Thoracic aorta (tissue), 2 donors: Measurements from ENCODE around the gene MAP3K2. TPM values are rescaled to one million over a fixed set of nuclear protein-coding genes. Genes with fewer than 3 reads are reported as not detected.
A peak's percentile ranks its signal among the peaks of the same experiment; 100 is the strongest.
"Not testable (repeated sequence)": the region's sequence is repeated elsewhere in the genome, so short reads cannot be mapped to it uniquely, and the experiment has no call there.

ENCODE experiments used
- ATAC-seq: fragments of 150-250 bp; one replicate; pipeline ENCODE4 v1.8.0; 2017; ENCODE audit warnings: low read depth; ENCODE audit not compliant: insufficient number of reproducible peaks, low FRiP score
- DNase-seq: peaks from one replicate; pipeline ENCODE4 v3.0.0-alpha.2; 2020; ENCODE audit warnings: low spot score
- H3K27ac ChIP-seq, 2 donors: fragments of 200-600 bp; sonication (generic); 1 replicate in 1 of 2; 2 replicates in 1 of 2; pipeline ENCODE4 v1.5.1; 2016; ENCODE audit warnings: mild to moderate bottlenecking in 2 of 2, moderate library complexity in 2 of 2
- H3K27me3 ChIP-seq: fragments of 200-600 bp; sonication (generic); replicated peaks from 2 replicates; pipeline ENCODE4 v1.6.0; 2016; ENCODE audit warnings: mild to moderate bottlenecking; ENCODE audit not compliant: insufficient read depth
- H3K36me3 ChIP-seq: fragments of 200-600 bp; sonication (generic); one replicate; pipeline ENCODE4 v1.5.1; 2016
- H3K4me1 ChIP-seq, 2 donors: fragments of 200-600 bp; sonication (generic); 1 replicate in 1 of 2; 2 replicates in 1 of 2; pipeline versions ENCODE4 v1.5.1 to v1.6.0; 2016; ENCODE audit warnings: low read depth in 2 of 2, mild to moderate bottlenecking in 1 of 2; ENCODE audit not compliant: control insufficient read depth in 1 of 2
- H3K4me3 ChIP-seq: fragments of 200-600 bp; sonication (generic); 2 replicates; pipeline ENCODE4 v1.5.1; 2016; ENCODE audit warnings: mild to moderate bottlenecking
- H3K9me3 ChIP-seq: fragments of 200-600 bp; sonication (generic); 2 replicates; pipeline ENCODE4 v1.5.1; 2016
- total RNA-seq, 2 donors: library from RNA; depleted of rRNA; stranded (reverse); fragments of >200 nt; gene quantifications; one replicate each; pipeline versions ENCODE4 v1.1.0 to v1.2.3, GENCODE V29; 2016
- TF ChIP-seq, protein P1 (sequence below): fragments of 200-600 bp; sonication (generic); IDR thresholded peaks from one replicate; pipeline ENCODE4 v1.5.1; 2019; ENCODE audit warnings: antibody characterized with exemption

The MAP3K2 gene
- total RNA-seq, 2 donors from 2014 or later: 67.9 to 107 TPM

DNA sequence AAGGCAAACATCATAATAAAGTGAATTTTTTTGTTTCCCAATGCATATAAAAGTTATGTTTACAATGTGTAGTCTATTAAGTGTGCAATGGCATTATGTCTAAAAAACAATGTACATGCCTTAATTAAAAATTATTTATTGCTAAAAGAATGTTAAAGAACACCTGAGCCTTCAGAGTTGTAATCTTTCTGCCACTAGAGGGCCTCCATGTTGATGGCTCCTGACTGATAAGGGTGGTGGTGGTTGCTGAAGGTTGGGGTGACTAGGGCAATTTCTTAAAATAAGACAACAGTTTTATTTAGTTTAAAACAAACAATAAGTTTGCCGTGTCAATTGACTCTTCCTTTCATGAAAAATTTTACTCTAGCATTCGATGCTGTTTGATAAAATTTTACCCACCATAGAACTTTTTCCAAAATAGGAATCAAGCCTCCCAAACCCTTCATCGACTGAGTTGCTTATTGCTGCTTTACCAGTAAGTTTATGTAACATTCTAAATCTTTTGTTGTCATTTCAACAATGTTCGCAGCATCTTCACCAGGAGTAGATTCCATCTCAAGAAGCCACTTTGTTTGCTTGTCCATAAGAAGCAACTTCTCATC lies 32.3 kb downstream of the MAP3K2 start:
- ATAC-seq (no peak), DNase-seq (no peak)
- Histone ChIP-seq H3K9me3 (no peaks in the 10 kb centered on the region), H3K27ac (no peak overlapping the region), H3K36me3 (no peaks in the 10 kb centered on the region), H3K4me1 (peaks cover 17 to 29% of the 10 kb centered on the region in 2 donors), H3K4me3 (no peak overlapping the region), H3K27me3 (no peaks in the 10 kb centered on the region)
- TF ChIP-seq, protein P1, sequence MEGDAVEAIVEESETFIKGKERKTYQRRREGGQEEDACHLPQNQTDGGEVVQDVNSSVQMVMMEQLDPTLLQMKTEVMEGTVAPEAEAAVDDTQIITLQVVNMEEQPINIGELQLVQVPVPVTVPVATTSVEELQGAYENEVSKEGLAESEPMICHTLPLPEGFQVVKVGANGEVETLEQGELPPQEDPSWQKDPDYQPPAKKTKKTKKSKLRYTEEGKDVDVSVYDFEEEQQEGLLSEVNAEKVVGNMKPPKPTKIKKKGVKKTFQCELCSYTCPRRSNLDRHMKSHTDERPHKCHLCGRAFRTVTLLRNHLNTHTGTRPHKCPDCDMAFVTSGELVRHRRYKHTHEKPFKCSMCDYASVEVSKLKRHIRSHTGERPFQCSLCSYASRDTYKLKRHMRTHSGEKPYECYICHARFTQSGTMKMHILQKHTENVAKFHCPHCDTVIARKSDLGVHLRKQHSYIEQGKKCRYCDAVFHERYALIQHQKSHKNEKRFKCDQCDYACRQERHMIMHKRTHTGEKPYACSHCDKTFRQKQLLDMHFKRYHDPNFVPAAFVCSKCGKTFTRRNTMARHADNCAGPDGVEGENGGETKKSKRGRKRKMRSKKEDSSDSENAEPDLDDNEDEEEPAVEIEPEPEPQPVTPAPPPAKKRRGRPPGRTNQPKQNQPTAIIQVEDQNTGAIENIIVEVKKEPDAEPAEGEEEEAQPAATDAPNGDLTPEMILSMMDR: peak; percentile 41

DNA sequence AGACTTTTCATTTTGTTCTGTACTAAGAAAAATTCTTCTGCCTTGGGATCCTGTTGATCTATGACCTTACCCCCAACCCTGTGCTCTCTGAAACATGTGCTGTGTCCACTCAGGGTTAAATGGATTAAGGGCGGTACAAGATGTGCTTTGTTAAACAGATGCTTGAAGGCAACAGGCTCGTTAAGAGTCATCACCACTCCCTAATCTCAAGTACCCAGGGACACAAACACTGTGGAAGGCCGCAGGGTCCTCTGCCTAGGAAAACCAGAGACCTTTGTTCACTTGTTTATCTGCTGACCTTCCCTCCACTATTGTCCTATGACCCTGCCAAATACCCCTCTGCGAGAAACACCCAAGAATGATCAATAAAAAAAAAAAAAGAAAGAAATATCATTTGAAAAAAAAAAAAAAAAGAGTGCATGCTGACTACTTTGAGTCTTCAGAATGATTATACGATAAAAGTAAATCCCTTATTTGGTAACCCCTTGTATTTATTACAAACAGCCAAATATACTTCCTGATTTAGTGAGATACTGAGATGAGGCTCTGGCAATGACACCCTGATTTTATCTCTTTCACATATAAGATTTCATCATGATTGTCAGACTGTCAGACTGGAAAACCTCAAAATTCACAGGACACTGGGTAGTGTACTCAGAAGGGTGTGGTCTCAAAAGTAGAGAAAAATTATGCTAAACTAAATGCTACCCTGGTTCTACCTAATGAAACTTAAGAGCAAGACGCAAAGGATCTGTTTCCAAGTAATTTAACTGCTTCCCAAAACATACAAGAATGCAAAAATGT lies 33.7 kb downstream of the MAP3K2 start:
- H3K36me3 ChIP-seq, H3K27ac ChIP-seq, DNase-seq, H3K9me3 ChIP-seq, H3K4me3 ChIP-seq, ATAC-seq, H3K27me3 ChIP-seq: not testable (repeated sequence)
- peaks cover 15 to 25% of the 10 kb centered on the region in 2 donors for H3K4me1 ChIP-seq

DNA sequence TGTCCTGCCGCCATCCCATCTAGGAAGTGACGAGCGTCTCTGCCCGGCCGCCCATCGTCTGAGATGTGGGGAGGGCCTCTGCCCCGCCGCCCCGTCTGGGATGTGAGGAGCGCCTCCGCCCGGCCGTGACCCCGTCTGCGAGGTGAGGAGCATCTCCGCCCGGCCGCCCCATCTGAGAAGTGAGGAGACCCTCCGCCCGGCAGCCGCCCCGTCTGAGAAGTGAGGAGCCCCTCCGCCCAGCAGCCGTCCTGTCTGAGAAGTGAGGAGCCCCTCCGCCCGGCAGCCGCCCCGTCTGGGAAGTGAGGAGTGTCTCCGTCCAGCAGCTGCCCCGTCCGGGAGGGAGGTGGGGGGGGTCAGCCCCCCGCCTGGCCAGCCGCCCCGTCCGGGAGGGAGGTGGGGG lies 34.6 kb downstream of the MAP3K2 start:
- not testable (repeated sequence) for DNase-seq, ATAC-seq, H3K4me3 ChIP-seq, H3K27ac ChIP-seq, H3K36me3 ChIP-seq, H3K9me3 ChIP-seq, H3K27me3 ChIP-seq
- H3K4me1 ChIP-seq: peaks cover 11 to 24% of the 10 kb centered on the region in 2 donors

DNA sequence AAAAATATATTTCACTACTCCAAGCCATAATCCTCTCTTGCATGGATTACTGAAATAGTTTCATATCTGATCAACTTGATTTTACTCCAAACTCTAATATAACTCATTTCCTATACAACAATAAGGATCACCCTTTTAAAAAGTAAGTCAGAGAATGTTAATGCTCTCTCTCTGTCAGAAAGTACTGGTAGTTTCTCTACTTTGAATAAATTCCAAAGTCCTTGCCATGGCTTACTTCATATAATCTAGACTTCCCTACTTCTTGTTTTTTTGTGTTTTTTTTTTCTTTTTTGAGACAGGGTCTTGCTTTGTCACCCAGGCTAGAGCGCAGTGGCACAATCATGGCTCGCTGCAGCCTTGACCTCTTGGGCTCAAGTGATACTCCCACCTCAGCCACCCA lies 36.2 kb downstream of the MAP3K2 start:
- no peak overlapping the region for H3K27ac ChIP-seq
- H3K9me3 ChIP-seq: no peaks in the 10 kb centered on the region
- ATAC-seq (no peak), DNase-seq (no peak)
- no peak overlapping the region for H3K4me3 ChIP-seq
- TF ChIP-seq, protein P1: no peak
- no peaks in the 10 kb centered on the region for H3K27me3 ChIP-seq
- peaks cover 14 to 24% of the 10 kb centered on the region in 2 donors for H3K4me1 ChIP-seq
- H3K36me3 ChIP-seq: no peaks in the 10 kb centered on the region

DNA sequence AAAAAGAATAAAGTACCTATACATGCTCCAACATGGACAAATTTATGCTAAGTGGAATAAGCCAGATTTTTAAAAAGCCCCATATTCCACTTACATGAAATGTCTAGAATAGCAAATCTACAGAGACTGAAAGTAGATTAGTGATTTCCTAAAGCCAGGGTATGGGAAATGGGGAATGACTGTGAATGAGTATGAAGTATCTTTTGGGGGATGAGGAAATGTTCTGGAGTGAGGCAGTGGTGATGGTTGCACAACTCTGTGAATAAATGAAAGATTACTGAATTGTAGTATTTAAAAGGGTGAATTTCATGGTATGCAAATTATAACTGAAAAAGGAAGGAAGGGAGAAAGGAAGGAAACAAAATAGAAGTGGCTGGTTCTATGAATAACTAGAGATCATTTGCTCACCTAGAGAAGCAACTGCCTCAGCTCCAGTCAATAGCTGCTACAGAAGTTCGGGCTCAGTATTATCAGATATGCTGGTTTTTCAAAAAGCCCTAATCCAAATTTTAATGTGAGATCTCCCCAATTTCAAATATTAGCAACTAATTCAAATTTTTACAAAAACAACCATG lies 39.3 kb downstream of the MAP3K2 start:
- TF ChIP-seq, protein P1: no peak
- DNase-seq (no peak), ATAC-seq (no peak)
- no peaks in the 10 kb centered on the region for H3K9me3 ChIP-seq
- no peak overlapping the region for H3K4me3 ChIP-seq
- peaks cover 15 to 17% of the 10 kb centered on the region in 2 donors for H3K4me1 ChIP-seq
- H3K36me3 ChIP-seq: no peaks in the 10 kb centered on the region
- H3K27ac ChIP-seq: no peak overlapping the region
- no peaks in the 10 kb centered on the region for H3K27me3 ChIP-seq

DNA sequence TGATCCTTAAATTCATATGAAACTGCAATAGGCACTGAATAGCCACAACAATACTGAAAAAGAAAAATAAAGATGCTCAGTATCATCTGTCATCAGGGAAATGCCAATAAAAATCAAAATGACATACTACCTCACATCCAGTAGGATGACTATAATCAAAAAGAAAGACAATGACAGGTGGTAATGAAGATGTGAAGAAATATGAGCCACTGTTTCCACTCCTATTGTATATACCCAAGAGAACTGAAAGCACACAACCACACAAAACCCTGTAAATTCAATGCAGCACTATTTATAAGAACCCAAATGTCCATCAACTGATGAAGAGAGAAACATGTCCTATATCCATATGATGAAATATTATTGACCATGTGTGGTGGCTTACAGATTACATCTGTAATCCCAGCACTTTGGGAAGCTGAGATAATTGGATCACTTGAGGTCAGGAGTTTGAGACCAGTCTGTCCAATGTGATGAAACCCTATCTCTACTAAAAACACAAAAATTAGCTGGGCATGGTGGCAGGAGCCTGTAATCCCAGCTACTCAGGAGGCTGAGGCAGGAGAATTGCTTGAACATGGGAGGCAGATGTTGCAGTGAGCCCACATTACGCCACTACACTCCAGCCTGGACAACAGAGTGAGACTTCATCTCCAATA lies 39.9 kb downstream of the MAP3K2 start:
- no peak for ATAC-seq
- DNase-seq: no peak
- Histone ChIP-seq H3K27ac (no peak overlapping the region), H3K4me1 (peaks cover 15 to 17% of the 10 kb centered on the region in 2 donors), H3K36me3 (no peaks in the 10 kb centered on the region), H3K27me3 (no peaks in the 10 kb centered on the region), H3K4me3 (no peak overlapping the region), H3K9me3 (no peaks in the 10 kb centered on the region)
- TF ChIP-seq, protein P1: no peak
